B cell (primary cell): Measurements from ENCODE around the gene SPATA25.

Experiments
- CTCF ChIP-seq: fragments of 200-600 bp; IDR thresholded peaks from one replicate; pipeline ENCODE4 v1.8.0; 2022; ENCODE audit warnings: antibody characterized with exemption, mild to moderate bottlenecking
- EZH2 ChIP-seq: IDR thresholded peaks from 2 replicates; pipeline ENCODE4 v1.6.1; 2012; ENCODE audit warnings: borderline replicate concordance, low read depth, mild to moderate bottlenecking, moderate library complexity, low read length; ENCODE audit not compliant: insufficient read depth, poor library complexity, severe bottlenecking

DNA sequence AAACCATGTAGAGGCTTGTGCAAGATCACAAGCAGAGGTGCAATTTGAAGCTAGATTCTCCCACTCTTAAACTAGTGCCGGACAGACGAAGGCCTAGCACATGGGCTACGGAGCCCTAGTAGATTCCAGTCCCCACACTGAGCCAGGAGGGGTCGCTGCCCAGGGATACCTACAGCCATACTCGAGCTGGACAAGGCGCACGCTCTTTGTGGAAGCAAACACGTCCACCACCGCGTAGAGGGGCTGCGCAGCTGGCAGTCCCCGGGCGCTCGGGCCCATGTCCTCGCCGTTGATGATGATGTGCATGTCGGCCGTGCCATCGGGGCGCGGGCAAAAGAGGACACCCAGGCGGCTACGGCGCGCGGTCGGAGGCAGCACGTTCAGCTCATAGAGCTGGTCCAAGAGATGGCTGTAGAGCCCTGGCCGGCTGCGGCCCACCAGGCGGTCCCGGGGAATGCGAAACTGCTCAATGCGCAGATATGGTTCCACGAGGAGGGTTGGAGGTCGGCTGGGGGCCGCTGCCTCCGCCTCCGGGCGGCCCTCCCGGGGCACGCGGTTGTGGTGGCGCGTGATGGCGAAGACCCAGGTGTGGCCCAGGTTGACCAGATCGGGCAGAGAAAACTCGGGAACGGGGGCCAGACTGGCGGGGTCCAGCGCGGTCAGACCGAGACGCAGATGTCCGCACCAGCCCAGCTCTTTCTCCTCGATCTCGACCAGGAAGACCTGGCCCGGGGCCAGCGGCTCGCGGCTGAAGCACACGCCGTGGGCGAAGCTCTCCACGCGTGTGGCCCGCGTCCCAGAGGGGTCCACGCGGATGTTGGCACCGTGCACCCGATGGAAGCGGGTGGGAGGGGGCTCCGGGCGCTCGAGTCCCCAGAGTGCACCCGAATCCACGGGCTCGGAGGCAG is 2.9 kb upstream of the SPATA25 start:
- TF ChIP-seq CTCF (peak; percentile 46), EZH2 (no peak)
